HG03354 (cell line): Measurements from ENCODE around the gene NDUFV1.
"Not testable (repeated sequence)": the region's sequence is repeated elsewhere in the genome, so short reads cannot be mapped to it uniquely, and the experiment has no call there.

Experiments
- ATAC-seq: cut with Tn5 transposase; IDR thresholded peaks from one replicate; pipeline ENCODE4 v1.9.1; 2021; ENCODE audit warnings: mild to moderate bottlenecking; ENCODE audit not compliant: unreplicated experiment, poor library complexity, severe bottlenecking

NDUFV1 gene

DNA sequence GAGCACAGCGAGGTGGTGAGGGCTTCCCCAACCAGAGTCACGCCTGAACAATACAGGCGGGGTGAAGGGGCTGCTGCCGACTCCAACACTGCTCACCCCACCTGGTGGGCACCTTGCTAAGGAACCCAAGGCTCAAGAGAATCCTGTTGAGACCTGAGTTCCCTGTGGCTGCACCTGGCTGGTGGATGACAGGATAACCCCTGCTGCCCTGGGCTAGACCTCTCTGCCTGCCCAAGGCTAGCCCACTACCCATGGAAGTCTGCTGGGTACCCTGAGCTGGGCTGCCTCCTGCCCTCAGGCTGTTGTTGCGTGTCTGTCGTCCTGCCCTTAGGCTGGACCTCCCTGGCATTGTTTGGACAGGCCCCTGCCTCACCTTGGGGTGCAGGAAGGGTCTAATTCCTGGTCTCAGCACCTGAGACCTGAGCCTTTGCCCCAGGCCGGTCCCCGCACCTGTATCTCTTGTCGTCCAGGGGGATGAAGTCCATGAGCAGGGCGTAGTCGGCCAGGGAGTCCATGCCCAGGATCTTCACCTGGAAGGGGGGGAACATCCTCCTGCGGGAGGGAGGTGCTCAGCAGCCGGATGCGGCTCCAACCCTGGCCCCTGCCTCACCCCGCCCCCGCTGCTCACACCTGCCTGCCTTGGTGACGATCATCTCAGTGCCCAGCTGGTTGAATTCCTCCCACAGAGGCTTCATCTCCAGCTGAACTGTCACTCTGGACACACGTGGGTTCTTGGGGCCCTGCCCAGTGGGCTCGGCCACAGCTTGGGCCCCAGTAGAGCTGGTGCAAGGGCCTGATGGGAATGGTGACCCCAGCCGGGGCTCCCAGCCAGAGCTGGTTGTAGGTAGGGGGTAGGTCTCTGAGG lies 27.9 kb downstream of the NDUFV1 start:
- ATAC-seq: no peak

DNA sequence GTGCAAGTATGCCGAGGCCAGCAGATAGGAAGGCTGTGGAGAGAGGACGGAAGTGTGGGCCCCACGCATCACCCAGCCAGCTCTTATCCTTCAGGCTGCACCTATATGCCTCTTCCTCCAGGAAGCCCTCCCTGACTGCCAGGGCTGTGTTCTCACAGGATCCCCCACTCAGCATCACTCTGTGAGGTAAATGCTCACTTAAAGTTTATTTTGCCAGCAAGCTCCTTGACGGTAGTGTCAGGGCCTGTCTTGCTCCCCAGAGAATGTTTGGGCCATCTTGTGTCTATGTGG lies 28.4 kb downstream of the NDUFV1 start:
- ATAC-seq: no peak

DNA sequence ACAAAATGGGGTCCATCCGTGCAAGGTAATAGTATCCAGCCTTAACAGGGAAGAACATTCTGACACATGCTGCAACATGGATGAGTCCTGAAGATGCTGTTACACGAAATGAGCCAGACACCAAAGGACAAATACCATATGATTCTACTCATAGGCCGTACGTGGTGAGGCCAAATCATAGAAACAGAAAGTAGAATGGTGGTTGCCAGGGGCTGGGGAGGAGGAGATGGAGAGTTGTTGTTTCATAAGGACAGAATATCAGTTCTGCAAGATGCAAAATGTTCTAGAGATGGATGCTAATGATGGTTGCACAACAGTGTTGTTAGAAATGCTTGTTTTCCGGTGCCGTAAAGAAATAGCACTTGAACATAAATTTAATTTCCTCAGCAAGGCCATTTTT lies 30.2 kb downstream of the NDUFV1 start:
- ATAC-seq: no peak

DNA sequence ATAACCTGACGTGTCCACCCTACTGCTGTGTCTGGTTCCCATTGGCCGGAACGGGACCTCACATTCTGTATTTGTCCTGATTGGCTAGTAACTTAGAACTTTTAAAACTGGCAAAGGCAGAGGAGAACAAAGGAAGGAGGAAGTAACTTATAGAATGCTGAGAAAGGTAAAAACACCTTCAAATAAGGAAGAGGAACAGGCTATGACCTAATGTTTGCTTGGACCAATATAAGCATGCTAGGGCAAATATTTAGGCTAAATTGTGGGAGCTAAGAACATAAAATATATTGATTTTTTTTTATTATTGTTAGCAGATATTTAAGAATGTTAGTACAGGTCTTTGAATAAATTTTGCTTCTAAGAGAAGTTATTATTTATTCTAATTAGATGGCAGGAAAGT lies 30.7 kb downstream of the NDUFV1 start:
- not testable (repeated sequence) for ATAC-seq

DNA sequence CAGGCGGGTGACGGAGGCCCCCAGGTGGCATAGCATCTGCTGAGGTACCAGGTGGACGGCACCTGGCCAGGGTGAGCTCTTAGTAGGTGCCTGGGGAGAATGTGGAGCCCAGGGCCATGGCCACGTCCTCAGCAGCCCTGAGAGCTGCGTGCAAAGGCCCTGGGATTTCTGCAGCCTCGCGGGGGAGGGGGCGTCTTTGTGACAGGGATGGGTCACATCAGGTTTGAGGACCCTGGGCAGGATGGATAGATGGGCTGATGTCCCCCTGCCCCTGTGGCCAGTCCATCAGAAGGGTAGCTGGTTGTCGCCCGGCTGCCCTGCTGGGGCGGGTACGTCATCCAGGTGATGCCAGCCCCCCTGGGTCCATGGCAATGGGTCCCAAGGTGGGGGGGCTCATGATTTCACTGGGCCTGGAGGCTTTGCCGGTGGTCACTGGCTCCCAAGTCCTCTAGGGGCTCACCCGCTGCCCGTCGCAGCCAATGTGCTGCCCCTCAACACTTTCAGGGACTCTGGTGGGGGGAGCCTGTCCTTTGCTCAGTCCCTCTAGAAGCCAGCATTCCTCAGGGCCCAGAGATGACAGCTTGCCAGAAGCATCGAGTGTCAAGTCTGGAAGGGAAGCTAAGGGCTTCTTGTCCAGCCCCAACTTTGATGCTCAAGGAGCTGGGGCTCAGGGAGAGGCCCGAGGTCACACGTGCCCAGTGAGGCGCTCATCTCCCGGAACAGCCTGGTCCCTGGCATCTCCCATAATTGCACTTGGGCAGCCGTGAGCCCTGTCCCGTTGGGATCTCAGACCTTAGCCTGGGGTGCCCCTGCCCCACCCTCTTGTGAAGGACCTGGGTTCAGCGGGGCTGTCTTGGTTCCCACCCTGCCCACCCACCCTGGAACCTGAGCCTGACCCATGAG lies 32.0 kb downstream of the NDUFV1 start:
- no peak for ATAC-seq

DNA sequence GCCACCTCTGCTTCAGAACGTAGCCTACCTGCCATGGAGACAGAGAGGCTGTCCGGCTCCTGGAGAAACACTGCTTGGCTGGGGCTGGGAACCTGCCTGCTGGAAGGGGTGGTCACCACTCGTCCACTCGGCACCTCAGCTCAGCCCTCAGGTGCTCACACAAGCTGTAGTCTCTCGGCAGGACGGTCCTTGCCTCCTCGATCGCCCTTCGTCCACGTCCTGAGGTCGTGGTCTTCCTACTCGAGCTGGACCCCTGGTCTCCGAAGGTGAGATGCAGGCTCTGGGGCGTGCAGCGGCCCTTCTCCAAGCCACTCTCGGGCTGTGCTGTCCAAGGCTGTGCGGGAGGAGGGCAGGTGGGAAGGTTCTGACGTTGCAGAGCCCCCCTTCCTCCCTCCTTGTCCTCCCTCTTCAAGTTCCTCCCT lies 32.7 kb downstream of the NDUFV1 start, which contains the start of gene TBX10:
Gene TBX10, minus strand, starts transcription at position 326 of the 422 bp plus-strand sequence. Its CDS starts 291 bp downstream, at position 35.
- no peak for ATAC-seq

DNA sequence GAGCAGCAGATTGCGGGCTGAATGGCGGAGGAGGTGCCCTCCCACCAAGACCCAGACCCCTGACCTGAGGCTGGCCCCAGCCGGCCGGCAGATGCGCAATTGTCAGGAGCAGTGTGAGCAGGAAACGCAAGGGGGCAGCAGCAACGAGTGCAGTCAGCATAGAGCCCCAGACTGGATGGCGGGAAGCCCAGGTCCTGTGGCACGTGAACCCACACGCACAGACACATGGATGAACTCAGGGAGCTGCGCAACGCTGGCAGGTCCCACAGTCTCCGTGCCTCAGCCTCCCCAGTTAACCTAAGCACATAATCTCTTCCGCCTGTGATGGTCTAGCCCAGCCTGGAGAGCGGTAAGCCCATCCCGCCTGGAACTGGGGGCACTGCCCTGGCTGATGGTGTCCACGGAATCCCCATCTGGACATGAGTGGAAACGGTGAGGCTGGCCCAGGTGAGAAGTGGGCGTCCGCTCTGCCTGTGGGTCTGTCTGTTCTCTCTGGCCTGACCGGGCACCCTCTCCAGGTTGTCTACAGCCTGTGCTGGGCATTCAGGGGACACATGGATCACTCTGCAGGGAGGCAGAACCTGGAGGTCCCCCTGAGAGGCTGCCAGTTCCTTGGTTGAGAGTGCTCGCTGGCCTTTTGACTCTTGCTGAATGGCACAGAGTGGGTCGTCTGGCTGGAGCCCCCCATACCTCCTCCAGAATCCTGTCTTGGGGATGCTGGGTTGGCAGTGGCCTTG lies 33.5 kb downstream of the NDUFV1 start:
- no peak for ATAC-seq

DNA sequence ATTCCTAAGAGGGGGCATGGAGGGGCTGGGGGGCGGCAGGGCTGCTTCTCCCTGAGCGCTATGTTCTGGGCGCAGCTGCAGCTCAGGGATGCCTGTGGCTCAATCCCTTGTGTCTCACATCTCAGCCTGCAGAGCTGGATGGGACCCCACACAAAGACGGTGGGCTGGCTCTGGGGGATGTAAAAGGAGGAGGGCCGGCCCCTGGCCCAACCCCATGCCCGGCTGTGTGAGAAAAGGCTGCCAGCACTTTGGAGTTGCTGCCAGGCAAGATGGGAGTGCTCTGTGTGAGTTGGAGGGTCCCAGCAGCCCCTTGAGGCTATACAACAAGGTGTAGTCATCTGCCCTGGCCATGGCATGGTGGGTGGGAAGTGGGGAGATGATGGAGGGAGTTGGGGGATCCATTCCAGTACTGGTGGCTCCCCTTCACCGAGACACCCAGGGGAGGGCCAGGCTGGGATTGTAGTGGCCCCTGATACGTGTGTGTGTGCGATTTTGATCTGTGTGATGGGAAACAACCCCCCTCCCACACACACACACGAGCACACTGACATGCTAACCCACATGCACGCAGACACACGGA lies 34.1 kb downstream of the NDUFV1 start:
- ATAC-seq: no peak

DNA sequence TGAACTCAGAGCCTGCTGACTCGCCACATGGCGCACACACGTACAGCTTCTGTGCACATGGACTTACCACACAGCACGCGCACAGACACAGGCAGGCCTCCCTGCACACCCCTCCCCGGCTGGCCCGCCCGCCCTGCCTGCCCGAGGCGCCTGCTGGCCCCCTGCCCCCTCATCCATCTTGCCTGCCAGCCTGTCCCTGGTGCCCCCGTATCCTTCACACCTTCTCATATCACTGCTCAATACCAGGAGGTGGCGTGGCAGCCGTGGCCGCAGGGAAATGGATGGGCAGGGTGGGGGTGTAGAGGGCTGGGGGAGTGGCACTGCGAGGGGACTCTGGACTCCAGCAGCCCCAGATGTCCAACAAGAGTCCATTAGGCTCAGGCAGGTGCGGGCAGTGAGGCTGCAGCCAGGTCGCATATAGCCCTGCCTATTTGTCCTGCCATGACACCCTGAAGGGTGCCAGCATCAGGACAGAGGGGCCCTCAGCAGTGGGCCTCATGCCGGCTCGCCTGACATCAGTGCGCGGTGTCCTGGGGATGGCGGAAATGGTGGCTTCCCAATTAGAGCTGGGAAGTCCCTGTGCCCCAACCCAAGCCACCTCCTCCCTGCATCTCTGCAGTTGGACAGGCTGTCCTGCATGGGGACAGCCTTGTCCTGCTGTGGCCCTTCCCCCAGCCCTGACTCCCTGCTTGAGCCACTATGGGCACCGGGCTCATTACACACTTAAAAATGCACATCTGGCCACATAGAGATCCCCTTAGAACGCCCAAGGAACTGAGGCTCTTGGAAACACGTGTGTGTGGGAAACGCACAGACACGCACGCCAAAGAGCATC lies 34.8 kb downstream of the NDUFV1 start:
- no peak for ATAC-seq

DNA sequence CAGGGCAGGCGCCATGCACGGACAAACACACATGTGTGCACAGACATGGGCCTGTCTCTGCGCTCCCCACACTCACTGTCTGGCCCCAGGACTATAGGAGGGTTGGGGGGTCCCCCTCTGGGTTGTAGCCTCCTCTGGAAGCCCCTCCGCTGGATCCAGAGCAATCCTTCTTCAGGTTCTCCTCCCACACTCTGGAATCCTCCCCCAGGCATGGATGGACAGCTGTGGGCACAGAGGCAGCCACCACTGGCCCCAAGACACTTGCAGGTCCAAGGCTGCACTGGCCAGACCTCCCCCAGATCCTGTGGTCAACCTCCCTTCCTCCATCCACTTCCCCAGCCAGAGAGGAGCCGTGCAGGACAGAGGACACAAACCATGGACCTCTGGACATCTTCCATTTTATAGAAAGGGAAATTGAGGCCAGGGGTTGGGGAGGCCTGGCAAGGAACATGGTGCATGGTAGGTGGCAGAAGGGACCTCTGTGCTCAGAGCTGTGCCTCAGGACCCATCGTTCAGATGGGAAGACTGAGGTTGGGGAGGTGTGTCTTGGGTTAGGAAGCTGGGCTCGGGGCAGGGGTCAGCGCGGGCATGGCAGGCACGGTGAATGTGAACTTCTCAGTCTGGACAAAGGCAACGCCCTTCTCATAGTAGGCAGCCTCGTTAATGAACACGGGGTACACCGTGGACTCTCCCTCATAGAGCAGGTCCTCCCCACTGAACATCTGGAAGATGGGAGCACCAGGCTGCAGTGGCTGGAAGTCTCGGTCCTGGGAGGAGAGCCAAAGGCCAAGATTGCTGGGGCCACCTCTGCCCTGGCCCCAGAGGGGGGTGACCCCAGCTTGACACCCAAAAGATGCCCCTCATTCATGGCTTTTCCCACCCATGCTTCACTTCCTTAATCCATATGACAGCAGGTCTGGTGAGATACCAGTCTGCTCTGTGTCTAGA lies 35.7 kb downstream of the NDUFV1 start:
- no peak for ATAC-seq

DNA sequence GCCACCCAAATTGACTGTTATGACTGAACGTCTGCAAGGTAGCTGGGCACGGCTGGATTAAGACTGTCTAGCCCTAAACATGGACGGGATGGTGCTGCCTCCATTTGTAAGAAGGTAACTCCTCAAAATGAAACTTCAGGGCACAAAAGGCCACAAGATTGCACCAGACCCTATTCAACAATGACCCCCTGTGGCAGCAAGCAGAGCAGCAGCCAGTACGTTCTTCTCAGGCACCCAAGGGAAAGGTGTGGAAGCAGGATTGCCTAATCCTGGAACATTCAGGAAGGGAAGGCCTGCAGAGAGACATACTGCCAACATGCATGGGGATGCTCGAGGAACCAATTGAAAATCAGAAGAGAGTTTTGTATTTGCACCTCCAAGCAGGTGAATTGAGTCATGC lies 37.3 kb downstream of the NDUFV1 start:
- ATAC-seq: no peak

DNA sequence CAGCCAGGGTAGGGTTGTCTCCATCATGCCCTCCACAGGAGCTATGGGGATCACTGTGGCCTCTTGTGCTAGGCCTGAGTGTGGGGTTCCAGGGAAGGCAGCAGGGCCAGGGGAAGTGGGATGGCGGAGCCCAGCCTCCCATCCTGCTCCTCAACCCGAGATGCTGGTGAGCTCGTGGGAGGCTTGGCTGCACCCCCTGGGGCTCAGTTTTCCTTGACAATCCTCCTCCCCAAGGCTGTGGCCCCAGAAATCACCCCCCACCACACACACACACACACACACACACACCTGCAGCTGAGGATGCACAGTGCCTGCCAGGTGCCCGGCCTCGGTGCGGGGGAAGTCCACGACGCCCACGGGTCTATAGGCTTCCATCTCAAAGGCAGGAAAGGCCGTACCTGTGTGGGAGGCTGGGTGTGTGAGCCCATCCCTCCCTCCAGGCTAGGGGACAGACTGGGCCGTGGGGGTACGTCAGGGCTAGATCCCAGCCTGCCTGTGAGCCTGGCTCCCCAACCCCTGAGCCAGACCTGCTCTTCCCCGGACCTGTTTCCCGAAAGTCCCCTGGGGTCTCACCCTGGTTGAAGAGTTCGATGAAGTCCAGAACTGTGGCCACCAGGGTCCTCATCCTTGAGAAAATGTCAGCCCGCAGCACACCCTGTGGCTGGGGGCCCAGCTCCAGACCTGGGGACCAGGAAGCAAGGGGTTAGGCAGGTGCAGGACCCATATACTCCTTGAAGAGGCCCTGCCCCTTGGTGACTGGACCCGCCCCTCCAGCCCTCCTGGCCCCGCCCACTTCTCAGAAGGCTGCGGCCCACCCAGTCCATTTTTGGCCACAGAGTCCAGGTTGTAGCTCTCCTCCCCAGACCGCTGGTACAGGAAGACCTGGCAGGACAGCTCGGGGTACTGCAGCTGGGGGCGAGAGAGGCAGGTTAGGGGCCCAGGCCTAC lies 38.0 kb downstream of the NDUFV1 start:
- no peak for ATAC-seq

DNA sequence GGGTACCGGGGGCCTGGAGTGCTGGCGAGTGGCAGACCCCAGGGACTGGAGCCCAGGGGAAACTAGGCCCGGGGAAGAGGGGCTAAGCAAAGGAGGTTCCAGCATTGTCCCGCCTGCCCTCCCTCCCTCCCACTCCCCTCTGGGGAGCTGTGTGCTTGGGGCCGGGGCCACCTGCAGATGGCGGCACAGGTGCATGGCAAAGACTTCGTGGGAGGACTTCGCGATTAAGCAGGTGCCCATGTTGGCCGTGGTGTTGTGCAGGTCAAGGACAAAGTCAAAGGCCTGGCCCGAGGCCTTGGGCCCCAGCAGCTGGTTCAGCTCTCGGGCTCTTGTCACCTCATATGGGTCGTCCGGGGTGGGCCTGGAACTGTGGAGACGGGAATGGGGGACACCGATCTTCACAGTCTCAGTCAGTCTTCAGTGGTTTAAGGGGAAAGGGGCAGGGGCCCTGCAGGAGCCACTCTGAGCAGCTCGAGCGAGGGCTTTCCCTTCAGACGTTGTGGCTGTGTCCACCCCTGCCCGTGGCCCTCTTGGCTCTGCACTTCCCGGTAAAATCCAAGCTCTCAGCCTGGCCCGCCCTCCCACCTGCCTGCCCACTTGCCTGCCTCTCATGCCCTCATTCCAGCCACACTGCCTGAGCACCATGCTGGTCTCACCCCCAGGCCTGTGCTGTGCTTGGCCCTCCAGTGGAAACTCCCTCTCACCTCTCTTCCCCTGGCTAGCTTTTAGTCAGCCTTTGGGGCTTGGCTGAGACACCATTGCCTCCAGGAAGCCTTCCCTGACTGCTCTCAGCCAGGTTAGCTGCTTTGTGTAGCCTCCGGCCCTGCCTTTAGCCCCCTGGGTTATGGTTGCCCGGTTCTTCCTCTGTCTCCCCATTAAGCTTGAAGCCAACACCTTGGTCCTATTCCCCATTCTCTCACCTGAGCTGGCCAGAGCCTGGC lies 39.1 kb downstream of the NDUFV1 start:
- ATAC-seq: no peak

DNA sequence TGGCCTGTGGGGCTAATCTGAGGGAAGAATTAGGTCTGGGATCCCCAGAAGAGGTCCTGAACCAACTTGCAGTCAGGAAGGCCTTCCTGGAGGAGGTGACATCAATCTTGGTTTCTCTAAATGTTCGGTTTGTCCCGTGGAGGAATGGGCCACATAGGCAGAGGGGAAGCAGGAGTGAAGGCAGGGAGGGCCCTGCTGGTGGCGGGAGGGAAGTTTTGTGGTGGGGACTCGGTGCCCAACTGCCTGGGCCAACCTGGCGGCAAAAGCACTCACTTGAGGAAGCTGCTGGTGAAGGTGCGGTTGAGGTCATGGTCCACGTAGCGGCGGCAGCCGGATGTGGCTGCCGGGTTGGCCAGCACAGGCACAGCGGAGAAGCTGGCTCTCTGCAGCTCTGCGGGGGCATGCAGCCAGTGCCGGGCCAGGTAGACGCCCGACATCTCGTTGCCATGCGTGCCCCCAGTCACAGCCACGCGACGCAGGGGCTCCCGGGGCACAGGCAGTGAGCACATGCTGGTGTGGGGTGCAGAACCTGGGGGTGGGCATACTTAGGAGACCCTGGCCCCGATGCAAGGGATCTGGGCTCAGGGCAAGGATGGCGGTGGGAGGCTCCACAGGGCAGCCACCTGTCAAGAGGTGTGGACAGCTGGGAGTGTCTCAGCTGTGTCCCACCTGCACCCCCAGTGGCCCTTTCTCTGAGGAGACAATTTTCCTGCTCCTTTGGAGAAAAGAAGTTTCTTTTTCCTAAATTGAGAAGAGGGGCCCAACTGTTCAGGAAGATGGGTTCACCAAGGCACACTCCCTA lies 40.0 kb downstream of the NDUFV1 start:
- ATAC-seq: no peak

DNA sequence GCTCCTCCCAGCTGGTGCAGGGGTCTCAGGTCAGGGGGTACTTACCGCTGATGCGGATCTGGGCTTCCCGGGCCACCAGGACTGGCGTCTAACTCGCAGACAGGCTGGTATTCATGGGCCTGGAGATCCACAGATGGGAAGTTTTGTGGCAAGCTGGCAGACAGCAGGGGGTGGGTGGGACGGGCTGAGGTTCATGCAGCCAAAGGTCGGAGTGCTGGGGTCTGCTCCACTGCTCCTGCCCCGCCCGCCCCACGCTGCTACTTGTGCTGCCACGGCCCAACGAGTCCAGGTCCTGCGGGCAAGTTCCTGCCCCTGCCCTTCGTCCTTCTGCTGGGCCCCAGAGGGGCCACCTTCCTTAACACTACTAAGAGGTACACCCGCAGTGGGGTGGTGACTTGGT lies 40.7 kb downstream of the NDUFV1 start:
- no peak for ATAC-seq
